ENCODE results near the gene COQ8B. TPM values are rescaled to one million over a fixed set of nuclear protein-coding genes. Genes with fewer than 3 reads are reported as not detected.

Gene COQ8B
- total RNA-seq, 2 experiments from 2014 or later = 23.2 to 24.0 TPM

- POLR2A ChIA-PET = interaction anchor here (0.9 kb wide), 1 partner anchor 78 kb away, joined by 3 read pairs; no protein-coding TSS in a partner anchor
- Mint-ChIP-seq H3K27ac (no peak overlapping the region), H3K4me1 (ENCODE audit: low read depth) (peaks cover 2% of the 10 kb centered on the region), H3K27me3 (no peaks in the 10 kb centered on the region), H3K9me3 (no peaks in the 10 kb centered on the region), H3K36me3 (ENCODE audit: low read depth) (no peaks in the 10 kb centered on the region), H3K4me3 (no peak overlapping the region)
- intact Hi-C loops (cut with micrococcal nuclease) = no loop called here
- CTCF ChIA-PET = no interaction called here
- DNase-seq (no peak), ATAC-seq (no peak)
- TF ChIP-seq CTCF (IDR thresholded peaks at IDR 0.05) = no peak
Measured at GRCh38 chr19:40693896-40694295, 22.8 kb downstream of the COQ8B start.

- Mint-ChIP-seq H3K4me1 (ENCODE audit: low read depth) (peaks cover 2% of the 10 kb centered on the region), H3K9me3 (no peaks in the 10 kb centered on the region), H3K36me3 (ENCODE audit: low read depth) (no peaks in the 10 kb centered on the region), H3K4me3 (no peak overlapping the region), H3K27me3 (no peaks in the 10 kb centered on the region), H3K27ac (no peak overlapping the region)
- TF ChIP-seq CTCF (IDR thresholded peaks at IDR 0.05) = no peak
- ChIA-PET POLR2A (interaction anchor here (0.8 to 0.9 kb wide), 2 partner anchors 77 to 709 kb away, joined by 3 read pairs; no protein-coding TSS in a partner anchor), CTCF (interaction anchor here (0.9 kb wide), 1 partner anchor 127 kb away, joined by 3 read pairs; no protein-coding TSS in a partner anchor)
- ATAC-seq (no peak), DNase-seq (no peak)
- intact Hi-C loops (cut with micrococcal nuclease) = no loop called here
Measured at GRCh38 chr19:40693150-40693788, 23.4 kb downstream of the COQ8B start.

GRCh38 chr19:40692212-40692551, 24.5 kb downstream of the COQ8B start:
- ChIA-PET CTCF (interaction anchor here (1.2 kb wide), 1 partner anchor 58 kb away, joined by 3 read pairs; the partner anchor contains the start of gene ACTMAP), POLR2A (interaction anchor here (0.8 to 2.0 kb wide), 3 partner anchors 10 to 710 kb away, joined by 3 to 9 read pairs (median 7); partner anchors contain the start of gene RAB4B)
- H3K36me3 Mint-ChIP-seq (ENCODE audit: low read depth) = no peaks in the 10 kb centered on the region
- H3K9me3 Mint-ChIP-seq = no peaks in the 10 kb centered on the region
- no peak for DNase-seq
- H3K27me3 Mint-ChIP-seq = no peaks in the 10 kb centered on the region
- intact Hi-C loops (cut with micrococcal nuclease) = no loop called here
- no peak for ATAC-seq
- H3K27ac Mint-ChIP-seq = peak overlapping the region; percentile 48
- H3K4me1 Mint-ChIP-seq (ENCODE audit: low read depth) = peaks cover 2% of the 10 kb centered on the region
- no peak overlapping the region for H3K4me3 Mint-ChIP-seq
- no peak for TF ChIP-seq CTCF (IDR thresholded peaks at IDR 0.05)

GRCh38 chr19:40691421-40692211, 25.1 kb downstream of the COQ8B start:
- CTCF ChIA-PET = interaction anchor here (0.6 to 1.7 kb wide), 4 partner anchors 14 to 115 kb away, joined by 3 to 9 read pairs (median 4); partner anchors contain the start of genes ACTMAP and EGLN2
- peaks cover 2% of the 10 kb centered on the region for H3K4me1 Mint-ChIP-seq (ENCODE audit: low read depth)

More at GRCh38 chr19:40691421-40692211, 25.1 kb downstream of the COQ8B start:
- ATAC-seq = no peak
- no peaks in the 10 kb centered on the region for H3K9me3 Mint-ChIP-seq
- intact Hi-C loops (cut with micrococcal nuclease) = no loop called here
- H3K36me3 Mint-ChIP-seq (ENCODE audit: low read depth) = no peaks in the 10 kb centered on the region
- peak overlapping the region; percentile 93 for H3K27ac Mint-ChIP-seq
- peak overlapping the region; percentile 87 for H3K4me3 Mint-ChIP-seq
- DNase-seq = peak; percentile 35
- TF ChIP-seq CTCF (IDR thresholded peaks at IDR 0.05) = no peak
- POLR2A ChIA-PET = interaction anchor here (0.6 to 2.1 kb wide), 10 partner anchors 8 to 128 kb away, joined by 3 to 9 read pairs (median 4); partner anchors contain the start of genes COQ8B, ITPKC and RAB4B
- H3K27me3 Mint-ChIP-seq = no peaks in the 10 kb centered on the region
